Measurements from ENCODE around the gene CCDC184. TPM values are rescaled to one million over a fixed set of nuclear protein-coding genes. Genes with fewer than 3 reads are reported as not detected.

Gene CCDC184
- total RNA-seq, 4 donors from 2014 or later = 0.13 to 2.5 (median 0.39) TPM; not detected in 1

Other genes with a start within 250 kb of the CCDC184 start
- 100 to 1,000 TPM in 2 of 4 donors, 10 to 100 TPM in 2; 67.3 to 156 (median 95.1) TPM for gene TMEM106C, start 220.0 kb upstream of the CCDC184 start, total RNA-seq
- not detected for gene COL2A1, start 179.2 kb upstream of the CCDC184 start, total RNA-seq
- 10 to 100 TPM; 17.3 to 23.8 (median 20.7) TPM for gene SENP1, start 77.6 kb upstream of the CCDC184 start, total RNA-seq
- gene PFKM, start 64.3 kb upstream of the CCDC184 start, total RNA-seq = 100 to 1,000 TPM in 1 of 4 donors, 10 to 100 TPM in 3; 64.5 to 105 (median 71.0) TPM
- gene ASB8, start 26.1 kb upstream of the CCDC184 start, total RNA-seq = 10 to 100 TPM; 37.2 to 41.6 (median 39.1) TPM
- not detected for gene OR10AD1, start 19.6 kb downstream of the CCDC184 start, total RNA-seq
- 10 to 100 TPM; 27.1 to 33.0 (median 30.7) TPM for gene ZNF641, start 167.3 kb downstream of the CCDC184 start, total RNA-seq